ENCODE data around the gene STH.

STH gene

GRCh38 chr17:45981306-45981705 lies 17.7 kb upstream of the STH start:
- no peaks in the 10 kb centered on the region for H3K79me2 ChIP-seq
- peaks cover 6% of the 10 kb centered on the region for H3K4me1 ChIP-seq
- H3K36me3 ChIP-seq (ENCODE audit: control insufficient read depth, insufficient read depth, low read length), result no peaks in the 10 kb centered on the region
- H3K27me3 ChIP-seq (ENCODE audit: control insufficient read depth, insufficient read depth, low read length), result no peaks in the 10 kb centered on the region
- H2AFZ ChIP-seq, result no peak overlapping the region
- no peak overlapping the region for H3K4me2 ChIP-seq (ENCODE audit: low read length)
- no peaks in the 10 kb centered on the region for H3K9me3 ChIP-seq (ENCODE audit: control insufficient read depth, low read length)
- H3K27ac ChIP-seq, result no peak overlapping the region
- no peak overlapping the region for H3K4me3 ChIP-seq (ENCODE audit: low read depth, low read length)
- H3K9ac ChIP-seq, result no peak overlapping the region
- TF ChIP-seq CTCF (IDR thresholded peaks at IDR 0.05), result no peak

GRCh38 chr17:45982791-45983613 lies 16.0 kb upstream of the STH start:
- Histone ChIP-seq H3K9ac (no peak overlapping the region), H3K36me3 (ENCODE audit: control insufficient read depth, insufficient read depth, low read length) (no peaks in the 10 kb centered on the region), H3K4me2 (ENCODE audit: low read length) (no peak overlapping the region), H3K4me1 (peaks cover 6% of the 10 kb centered on the region), H3K4me3 (ENCODE audit: low read depth, low read length) (no peak overlapping the region), H3K9me3 (ENCODE audit: control insufficient read depth, low read length) (no peaks in the 10 kb centered on the region), H2AFZ (no peak overlapping the region), H3K79me2 (no peaks in the 10 kb centered on the region), H3K27me3 (ENCODE audit: control insufficient read depth, insufficient read depth, low read length) (no peaks in the 10 kb centered on the region), H3K27ac (no peak overlapping the region)
- no peak for TF ChIP-seq CTCF (IDR thresholded peaks at IDR 0.05)

- H3K4me1 ChIP-seq, result peaks cover 6% of the 10 kb centered on the region
- H3K27ac ChIP-seq, result no peak overlapping the region
- H3K79me2 ChIP-seq, result no peaks in the 10 kb centered on the region
- H3K9me3 ChIP-seq (ENCODE audit: control insufficient read depth, low read length), result no peaks in the 10 kb centered on the region
- H3K9ac ChIP-seq, result no peak overlapping the region
- H3K27me3 ChIP-seq (ENCODE audit: control insufficient read depth, insufficient read depth, low read length), result no peaks in the 10 kb centered on the region
- H3K4me2 ChIP-seq (ENCODE audit: low read length), result no peak overlapping the region
- TF ChIP-seq CTCF (IDR thresholded peaks at IDR 0.05), result no peak
- no peaks in the 10 kb centered on the region for H3K36me3 ChIP-seq (ENCODE audit: control insufficient read depth, insufficient read depth, low read length)
- no peak overlapping the region for H3K4me3 ChIP-seq (ENCODE audit: low read depth, low read length)
- no peak overlapping the region for H2AFZ ChIP-seq
These were observed 15.3 kb upstream of the STH start for GRCh38 chr17:45983614-45984310.

GRCh38 chr17:45984368-45984767 lies 14.7 kb upstream of the STH start:
- Histone ChIP-seq H3K4me1 (peaks cover 6% of the 10 kb centered on the region), H2AFZ (no peak overlapping the region), H3K27ac (no peak overlapping the region), H3K36me3 (ENCODE audit: control insufficient read depth, insufficient read depth, low read length) (no peaks in the 10 kb centered on the region), H3K4me3 (ENCODE audit: low read depth, low read length) (no peak overlapping the region), H3K27me3 (ENCODE audit: control insufficient read depth, insufficient read depth, low read length) (no peaks in the 10 kb centered on the region), H3K4me2 (ENCODE audit: low read length) (no peak overlapping the region), H3K9ac (no peak overlapping the region), H3K79me2 (no peaks in the 10 kb centered on the region), H3K9me3 (ENCODE audit: control insufficient read depth, low read length) (no peaks in the 10 kb centered on the region)
- TF ChIP-seq CTCF (IDR thresholded peaks at IDR 0.05), result no peak
